GM21423 (cell line): Measurements from ENCODE around the gene CNIH3.

Source experiments
- ATAC-seq: cut with Tn5 transposase; IDR thresholded peaks from one replicate; pipeline ENCODE4 v1.9.1; 2021; ENCODE audit warnings: mild to moderate bottlenecking, moderate library complexity; ENCODE audit not compliant: unreplicated experiment

Gene CNIH3

DNA sequence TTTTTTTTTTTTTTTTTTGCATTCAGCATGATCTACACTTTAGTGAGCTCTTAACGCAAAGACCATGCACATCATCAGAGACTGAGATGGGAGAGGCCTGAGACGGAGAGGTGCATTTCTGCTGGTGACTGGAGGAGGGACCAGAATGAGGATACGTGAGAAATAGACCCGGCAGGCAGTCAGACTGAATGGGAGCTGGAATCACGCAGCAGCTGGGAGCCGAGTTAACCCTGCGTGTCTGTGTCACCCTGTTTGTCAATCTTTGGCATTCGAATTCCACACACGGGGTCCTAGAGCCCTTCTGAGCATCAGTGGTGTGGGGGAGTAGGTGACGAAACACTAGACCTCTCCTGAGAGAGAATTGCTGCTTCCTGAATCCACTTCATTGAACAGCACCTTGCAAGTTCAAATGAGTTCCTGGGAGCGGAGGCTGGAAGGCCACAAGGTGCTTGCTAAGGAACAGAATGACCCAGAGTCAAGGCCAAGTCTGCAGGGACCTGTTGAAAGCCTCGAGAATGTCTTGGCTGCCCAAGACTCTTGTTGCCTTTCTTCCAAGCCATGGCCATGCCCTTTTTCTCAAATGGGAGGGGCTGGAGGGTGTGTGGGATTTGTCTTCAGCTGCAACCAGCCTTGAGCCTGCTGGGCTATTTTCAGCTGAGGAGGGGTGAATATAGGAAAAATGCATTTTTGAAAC lies 123.3 kb downstream of the CNIH3 start:
- no peak for ATAC-seq

- ATAC-seq = peak; percentile 82
These were observed 124.0 kb downstream of the CNIH3 start for GRCh38 chr1:224739997-224740684.

DNA sequence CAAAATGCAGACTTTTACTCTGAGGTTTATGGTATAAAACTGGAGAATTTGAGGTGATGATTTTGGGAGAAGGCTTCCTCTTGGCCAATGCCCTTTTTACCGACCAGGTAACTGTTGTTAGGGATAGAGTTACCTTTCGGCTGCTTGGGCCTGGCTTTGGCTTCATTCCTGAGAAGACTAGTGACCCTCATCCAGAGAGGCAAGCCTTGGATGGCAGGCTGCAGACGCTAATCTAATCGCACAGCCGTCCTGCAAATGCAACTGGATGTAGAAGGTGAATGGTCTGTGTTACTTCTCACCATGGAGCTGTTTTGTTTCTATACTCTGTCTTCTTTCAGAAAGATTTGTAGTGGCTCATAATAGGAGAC lies 124.6 kb downstream of the CNIH3 start:
- no peak for ATAC-seq

DNA sequence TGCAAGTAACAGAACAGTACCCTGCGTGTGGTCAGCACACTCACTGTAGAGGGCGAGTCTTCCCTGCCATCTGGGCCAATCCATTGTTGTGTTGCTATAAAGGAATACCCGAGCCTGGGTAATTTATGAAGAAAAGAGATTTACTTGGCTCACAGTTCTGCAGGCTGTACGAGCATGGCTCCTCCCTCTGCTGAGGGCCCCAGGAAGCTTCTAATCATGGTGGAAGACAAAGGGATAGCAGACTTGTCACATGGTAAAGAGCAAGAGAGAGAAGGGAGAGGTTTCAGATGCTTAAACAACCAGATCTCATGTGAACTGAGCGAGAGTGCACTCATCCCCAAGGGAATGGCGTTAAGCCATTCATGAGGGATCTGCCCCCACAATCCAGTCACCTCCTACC lies 126.2 kb downstream of the CNIH3 start:
- no peak for ATAC-seq

DNA sequence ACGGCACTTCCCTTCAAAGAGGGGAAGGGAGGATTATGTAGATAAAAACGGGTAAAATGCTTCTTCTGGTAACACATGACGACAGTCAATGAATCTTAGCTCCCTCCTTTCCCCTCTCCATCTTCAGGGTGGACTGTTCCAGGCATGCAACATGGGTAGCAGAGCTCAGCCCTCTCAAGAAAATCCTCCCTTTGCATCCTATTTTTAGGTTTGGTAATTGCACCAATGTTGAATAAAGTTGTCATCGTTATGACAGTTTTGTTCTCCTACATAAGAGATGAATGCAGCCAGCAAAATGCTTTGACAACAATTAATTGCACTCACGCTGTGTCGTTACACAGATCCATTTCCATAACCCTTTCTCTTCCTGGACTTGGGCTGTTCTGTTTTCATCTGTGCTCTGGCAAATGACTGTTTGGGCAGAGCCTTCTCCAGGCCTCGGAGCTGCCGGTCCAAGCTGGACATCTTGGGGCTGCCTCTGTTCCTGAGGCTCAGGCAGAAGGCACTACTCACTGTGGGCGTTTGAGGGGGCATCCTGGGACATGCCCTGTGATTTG lies 127.6 kb downstream of the CNIH3 start:
- ATAC-seq = no peak

DNA sequence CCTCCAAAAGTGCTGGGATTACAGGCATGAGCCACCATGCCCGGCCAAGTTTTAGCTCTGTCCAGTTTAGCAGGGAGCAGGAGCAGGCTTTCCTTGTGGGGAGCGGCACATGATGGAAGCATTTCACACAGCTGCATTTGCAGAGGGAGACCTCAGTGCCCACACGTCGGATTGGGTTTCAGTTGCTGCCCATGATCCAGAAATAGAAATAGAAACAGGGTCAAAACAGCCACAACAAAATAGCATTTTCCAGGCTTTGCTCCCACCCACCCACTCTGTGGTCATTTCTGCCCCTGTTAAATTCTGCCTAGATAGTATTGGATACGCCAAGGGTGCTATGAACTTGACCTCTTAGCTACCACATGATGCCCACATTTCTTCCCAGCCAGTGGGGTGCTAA lies 128.4 kb downstream of the CNIH3 start:
- no peak for ATAC-seq

DNA sequence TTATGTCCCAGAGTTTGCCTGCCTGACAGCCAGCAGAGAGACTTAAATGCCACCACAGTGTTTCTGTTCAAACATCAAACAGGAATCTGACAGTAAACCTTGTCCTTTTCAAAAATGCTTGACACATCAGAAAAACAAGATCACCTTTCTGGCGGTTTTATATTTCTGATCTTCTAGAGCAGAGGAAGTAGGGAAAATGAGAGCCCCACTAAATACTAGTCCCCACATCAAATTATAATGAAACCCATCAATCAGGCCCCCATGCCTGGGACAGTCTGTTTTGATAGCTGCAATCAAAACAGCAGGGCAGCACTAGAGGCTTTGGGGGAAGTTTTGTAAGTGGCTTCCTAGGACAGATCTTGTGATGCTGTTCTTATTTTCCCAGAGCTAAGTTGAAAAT lies 129.3 kb downstream of the CNIH3 start:
- ATAC-seq = no peak

- ATAC-seq = peak; percentile 46
These were observed 129.8 kb downstream of the CNIH3 start for GRCh38 chr1:224745924-224746323.

GRCh38 chr1:224747578-224747977 lies 131.5 kb downstream of the CNIH3 start:
- peak; percentile 41 for ATAC-seq

GRCh38 chr1:224749916-224750315 lies 133.8 kb downstream of the CNIH3 start:
- ATAC-seq = no peak

- ATAC-seq = no peak
These were observed 135.7 kb downstream of the CNIH3 start for GRCh38 chr1:224751624-224752311.

- ATAC-seq = no peak
These were observed 137.4 kb downstream of the CNIH3 start for GRCh38 chr1:224753491-224753890.

DNA sequence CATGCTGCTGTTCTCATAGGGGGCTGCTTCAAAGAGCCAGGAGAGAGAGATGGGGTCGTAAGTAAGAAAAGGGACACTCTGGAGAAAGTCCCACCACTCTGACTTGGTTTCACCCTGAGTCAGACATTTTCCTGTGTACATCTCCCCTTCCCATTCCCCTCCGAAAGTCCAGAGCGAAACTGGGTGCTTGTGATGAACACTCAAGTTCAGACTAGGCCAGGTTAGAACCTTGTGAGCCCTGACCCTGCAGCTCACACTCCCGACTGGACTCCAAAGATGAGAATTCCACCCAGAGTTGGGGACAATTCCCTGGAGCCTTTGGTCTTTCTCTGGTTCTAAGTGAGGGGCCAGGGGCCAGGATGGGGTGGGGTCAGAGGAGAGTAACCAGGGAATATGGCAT lies 139.5 kb downstream of the CNIH3 start:
- no peak for ATAC-seq

- ATAC-seq = no peak
These were observed 141.4 kb downstream of the CNIH3 start for GRCh38 chr1:224757508-224757907.

DNA sequence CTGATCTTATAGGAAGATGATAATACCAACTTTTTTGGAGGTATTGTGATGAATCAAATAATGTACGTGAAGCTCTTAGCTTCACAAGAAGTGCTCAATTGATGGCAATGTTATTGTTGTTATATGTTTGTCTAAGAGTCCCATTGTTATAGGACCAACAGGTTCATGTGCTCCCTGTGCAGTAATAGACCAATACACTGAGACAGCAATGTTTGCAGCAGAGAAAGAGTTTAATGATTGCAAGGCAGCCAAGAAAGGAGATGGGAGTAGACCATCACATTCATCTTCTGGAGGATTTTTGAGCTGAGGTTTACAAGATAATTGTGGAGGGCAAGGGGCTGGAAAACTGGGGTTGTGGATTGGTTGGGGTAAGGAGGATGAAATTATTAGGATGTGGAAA lies 143.0 kb downstream of the CNIH3 start:
- no peak for ATAC-seq

- no peak for ATAC-seq
These were observed 143.6 kb downstream of the CNIH3 start for GRCh38 chr1:224759681-224760091.

DNA sequence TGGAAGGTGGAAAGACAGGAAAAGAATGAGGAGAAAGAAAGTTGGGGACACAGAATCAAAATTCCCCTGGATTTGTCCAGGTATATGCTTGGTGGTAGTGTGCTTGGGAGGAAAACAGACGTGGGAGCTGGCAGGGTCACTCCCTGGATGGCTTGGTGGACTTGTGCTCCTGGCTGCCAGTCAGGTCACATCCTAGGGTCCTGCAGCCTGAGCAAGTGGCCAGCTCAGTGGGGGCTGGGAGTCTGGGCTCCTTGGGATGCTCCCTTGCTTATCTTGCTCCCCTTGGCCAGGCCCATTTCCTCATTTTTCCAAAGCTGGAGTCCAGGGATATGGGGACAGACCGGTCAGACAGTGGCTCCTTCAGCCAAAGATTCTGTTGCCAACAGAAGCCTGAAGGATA lies 144.0 kb downstream of the CNIH3 start:
- no peak for ATAC-seq

GRCh38 chr1:224761245-224761644 lies 145.1 kb downstream of the CNIH3 start:
- no peak for ATAC-seq

GRCh38 chr1:224762046-224762445 lies 145.9 kb downstream of the CNIH3 start:
- no peak for ATAC-seq

DNA sequence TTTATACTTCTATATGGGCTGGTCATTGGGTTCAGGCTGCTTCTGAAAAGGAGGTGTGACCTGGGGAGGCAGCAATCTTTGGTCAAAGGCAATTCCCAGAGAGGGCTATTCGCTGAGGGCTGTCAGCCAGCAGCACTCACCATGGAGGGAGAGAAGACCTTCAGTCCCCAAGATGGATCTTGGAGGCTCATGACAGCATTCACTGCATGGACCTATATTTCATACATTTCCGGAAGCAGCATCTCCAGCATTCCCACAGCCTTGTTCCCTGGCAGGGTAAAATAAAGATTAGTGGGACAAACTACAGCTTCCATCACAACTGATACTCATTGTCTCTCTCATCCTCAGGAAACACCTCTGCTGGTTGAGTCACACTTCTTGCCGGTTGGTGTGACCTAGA lies 146.6 kb downstream of the CNIH3 start:
- no peak for ATAC-seq

DNA sequence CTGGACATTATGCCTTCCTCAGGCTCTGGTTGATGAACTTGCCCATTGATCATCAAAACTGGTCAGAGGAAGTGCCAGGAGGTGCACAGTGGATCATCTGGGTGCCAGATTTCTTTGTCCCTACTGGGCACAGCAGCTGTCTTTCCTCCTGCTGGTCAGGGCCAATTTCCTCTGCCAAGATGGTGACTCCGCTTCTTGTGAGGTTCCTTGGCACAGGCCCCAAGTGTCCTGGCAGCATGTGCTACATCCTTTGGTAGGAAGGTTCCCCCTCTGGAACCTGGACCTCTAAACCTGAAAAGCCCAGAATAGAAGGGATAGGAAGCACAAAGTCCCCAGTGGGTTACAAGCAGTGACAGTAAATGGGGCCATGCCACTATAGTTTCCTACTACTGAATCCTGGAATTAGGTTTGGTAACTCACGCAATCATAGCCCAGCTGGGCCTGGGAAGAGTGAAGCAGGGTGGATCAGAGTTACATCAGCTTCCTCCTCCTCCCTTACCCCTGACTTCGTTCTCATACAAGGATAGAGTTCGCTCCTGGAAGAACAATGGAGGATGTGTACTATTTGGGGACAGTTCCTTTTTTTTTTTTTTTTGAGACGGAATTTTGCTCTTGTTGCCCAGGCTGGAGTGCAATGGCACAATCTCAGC lies 147.1 kb downstream of the CNIH3 start:
- no peak for ATAC-seq
